Suppressor macrophage treated with lipopolysaccharide for 1 hour (primary cell): ENCODE results near the gene TTN.
"Not testable (repeated sequence)": the region's sequence is repeated elsewhere in the genome, so short reads cannot be mapped to it uniquely, and the experiment has no call there.

Experiments
- DNase-seq, 3 donors: peaks; one replicate each; pipeline ENCODE4 v3.0.0-alpha.2; 2020 to 2022

Gene TTN

DNA sequence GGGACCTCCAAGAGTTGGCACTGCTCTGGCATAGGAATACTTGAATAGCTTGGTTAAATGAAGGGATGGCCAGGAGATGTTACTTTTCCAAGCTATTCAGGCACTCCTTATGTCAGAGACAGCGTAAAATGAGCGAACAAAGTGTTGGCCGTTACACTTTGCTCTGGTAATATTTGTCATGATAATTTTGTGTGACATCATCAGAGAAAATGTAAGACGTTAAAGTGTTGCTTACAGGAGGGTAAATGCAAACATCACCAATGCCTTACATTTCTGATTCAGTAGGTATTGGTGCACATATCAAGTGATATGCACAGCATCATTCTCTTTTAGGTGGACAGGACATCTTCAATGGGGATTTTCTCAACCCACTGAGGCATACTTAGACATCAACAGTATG, 281.0 kb downstream of the TTN start:
- no peak for DNase-seq

DNA sequence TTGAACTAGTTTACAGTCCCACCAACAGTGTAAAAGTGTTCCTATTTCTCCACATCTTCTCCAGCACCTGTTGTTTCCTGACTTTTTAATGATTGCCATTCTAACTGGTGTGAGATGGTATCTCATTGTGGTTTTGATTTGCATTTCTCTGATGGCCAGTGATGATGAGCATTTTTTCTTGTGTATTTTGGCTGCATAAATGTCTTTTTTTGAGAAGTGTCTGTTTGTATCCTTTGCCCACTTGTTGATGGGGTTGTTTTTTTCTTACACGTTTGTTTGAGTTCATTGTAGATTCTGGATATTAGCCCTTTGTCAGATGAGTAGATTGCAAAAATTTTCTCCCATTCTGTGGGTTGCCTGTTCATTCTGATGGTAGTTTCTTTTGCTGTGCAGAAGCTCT, 281.8 kb downstream of the TTN start:
- DNase-seq: not testable (repeated sequence)

- DNase-seq: not testable (repeated sequence)
Measured at GRCh38 chr2:178525010-178525409, 282.2 kb downstream of the TTN start.

- peak in 1 of 3 donors; percentile 5 for DNase-seq
Measured at GRCh38 chr2:178523596-178524134, 283.6 kb downstream of the TTN start.

GRCh38 chr2:178522950-178523595, 284.1 kb downstream of the TTN start:
- peak; percentile 87 to 91 (median 90) for DNase-seq

DNA sequence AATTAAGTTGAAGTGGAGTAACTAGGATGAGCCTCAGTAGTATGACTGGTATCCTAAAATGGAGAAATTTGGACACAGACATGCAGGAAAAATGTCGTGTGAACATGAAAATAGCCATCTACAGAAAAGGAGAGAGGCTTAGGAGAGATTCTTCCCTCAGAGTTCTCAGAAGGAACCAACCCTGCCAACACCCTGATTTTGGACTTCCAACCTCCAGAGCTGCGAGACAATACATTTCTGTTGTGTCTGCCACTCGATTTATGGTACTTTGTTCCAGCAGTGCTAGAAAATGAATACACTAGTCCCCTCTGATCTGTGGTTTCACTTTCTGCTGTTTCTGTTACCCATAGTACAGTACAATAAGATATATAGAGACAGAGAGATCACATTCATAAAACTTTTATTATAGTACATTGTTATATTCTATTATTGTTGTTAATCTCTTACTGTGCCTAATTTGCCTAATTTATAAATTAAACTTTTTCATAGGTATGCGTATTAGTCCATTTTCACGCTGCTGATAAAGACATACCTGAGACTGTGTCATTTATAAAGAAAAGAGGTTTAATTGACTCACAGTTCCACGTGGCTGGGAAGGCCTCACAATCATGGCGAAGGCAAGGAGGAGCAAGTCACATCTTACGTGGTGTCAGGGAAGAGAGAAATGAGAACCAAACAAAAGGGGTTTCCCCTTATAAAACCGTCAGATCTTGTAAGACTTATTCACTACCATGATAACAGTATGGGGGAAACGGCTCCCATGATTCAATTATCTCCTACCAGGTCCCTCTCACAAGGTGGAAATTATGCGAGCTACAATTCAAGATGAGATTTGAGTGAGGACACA, 285.7 kb downstream of the TTN start:
- DNase-seq: no peak

DNA sequence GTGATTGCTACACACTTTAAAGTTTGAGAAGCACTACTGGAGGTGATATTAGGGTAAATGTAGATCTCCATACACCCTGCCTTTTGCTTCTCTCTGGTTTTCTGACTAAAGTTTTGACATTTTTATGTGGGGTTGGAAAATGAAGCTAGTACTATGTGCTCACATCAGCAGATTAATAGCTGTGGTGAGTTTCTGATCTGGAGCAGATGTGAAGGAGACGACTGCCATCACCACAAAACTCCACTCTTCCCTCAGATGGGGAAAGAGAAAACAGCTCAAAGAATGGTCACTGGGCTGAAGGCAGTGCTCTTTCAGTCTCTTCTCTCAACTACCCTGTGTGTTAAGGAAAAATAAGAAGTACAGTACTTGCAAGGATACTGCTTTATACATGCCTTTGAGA, 289.7 kb downstream of the TTN start:
- no peak for DNase-seq

DNA sequence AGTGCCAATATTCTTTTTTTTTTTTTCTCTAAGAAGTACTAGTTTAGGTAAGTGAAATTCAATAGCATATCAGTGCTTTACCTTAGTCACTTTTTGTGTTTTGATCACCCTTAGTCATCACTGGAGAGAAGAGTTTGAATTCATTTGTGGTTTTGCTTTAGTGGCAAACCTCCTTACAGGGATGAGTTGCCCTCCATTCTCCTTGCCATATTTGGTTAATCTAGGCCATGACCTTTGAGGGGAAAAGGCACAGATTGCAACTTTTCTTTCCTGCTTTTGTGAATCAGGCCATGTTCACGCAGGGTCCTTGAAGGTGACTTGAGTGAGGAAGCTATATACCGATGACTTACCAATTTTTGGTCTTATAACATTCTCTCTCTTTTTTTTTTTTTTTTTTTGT, 292.6 kb downstream of the TTN start:
- DNase-seq: no peak

DNA sequence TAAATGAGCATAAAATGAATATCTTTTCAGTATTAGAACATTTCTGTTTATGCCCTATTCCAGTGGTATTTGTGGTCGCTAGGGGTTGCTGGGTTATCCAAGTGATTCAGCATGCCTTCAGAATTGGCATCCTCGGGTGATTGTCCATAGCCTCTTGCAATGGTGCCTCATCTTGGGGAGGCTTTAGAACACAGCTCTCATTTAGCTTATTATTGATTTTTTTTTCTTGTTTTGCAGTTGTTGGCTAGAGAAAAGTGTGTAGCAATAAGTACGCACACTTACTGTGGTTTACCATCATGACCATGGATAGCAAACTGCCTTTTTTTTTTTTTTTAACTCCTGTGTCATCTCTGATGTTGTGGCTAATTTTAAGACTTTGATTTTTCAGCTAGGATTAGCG, 293.3 kb downstream of the TTN start:
- no peak for DNase-seq

GRCh38 chr2:178512484-178512883, 294.7 kb downstream of the TTN start:
- no peak for DNase-seq

DNA sequence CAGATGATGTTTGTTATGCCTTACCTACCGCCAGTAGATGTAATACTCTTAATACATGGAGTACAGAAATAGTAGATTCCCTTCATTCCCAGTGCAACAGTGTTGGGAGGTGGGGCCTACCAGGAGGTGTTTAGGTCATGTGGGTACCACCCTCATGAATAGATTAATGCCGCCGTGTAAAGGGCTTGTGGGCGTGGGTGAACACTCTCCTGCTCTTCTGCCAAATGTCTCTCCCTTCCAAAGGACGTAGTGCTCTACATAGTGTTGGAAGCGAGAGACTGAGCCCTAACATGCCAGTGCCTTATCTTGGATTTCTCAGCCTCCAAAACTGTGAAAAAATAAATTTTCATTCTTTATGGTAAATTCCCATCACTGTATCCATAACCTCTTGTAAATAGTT, 296.8 kb downstream of the TTN start:
- no peak for DNase-seq

DNA sequence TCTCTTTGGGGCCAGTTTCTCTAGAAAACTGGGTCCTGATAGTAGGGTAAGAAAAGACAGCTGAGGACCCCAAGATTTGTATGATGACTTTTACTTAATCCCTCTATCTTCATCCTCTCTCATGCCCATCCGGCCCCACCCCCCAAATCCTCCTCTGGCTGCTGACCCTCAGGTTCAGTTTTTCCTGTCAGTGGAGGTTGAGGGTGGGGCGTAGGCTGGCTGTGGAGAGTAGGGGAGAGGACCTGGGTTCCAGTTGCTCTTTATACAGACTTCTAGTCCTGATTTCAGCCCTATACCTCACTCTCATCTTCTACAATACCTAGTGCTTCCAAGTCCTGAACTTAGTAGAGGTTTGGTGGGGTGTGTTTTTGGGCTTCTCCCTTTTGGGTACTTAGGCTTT, 298.6 kb downstream of the TTN start:
- no peak for DNase-seq

DNA sequence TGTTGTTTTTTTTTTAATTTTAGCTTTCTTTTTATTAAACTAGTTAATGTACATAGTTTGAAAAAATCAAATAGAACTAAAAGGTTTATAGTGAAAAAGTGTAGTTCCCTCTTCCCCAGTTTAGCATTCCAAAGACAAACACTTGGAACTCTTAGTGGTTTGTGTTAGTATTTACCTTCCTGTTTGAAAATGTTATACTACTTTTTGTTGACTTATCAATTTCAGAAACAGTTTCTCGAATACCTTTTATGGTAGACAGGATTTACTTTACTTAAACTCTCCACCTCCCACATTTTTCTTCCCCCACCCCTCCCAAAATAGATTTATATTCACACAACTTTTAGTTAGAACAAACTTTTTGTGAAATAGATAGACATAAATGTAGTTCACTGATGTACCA, 300.3 kb downstream of the TTN start:
- no peak for DNase-seq

DNA sequence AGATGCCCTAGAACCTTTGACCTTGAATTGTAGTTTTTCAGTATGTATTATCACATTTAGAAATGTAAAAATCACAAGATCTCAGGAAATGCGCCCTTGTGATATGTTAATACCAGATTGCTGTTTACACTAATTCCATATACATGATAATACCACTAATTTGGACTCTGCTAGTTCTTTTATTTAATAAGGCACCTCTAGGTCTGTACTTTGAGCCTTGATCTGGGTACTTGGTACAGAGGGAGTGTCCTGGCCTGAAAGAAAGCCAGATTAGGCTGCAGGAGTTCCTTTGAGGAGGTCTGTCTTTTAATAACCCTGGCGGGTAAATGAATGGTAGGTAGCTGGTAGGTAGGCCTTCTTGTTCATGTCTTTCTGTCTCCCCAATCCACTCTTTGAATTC, 300.7 kb downstream of the TTN start:
- no peak for DNase-seq

GRCh38 chr2:178506101-178506500, 301.1 kb downstream of the TTN start:
- no peak for DNase-seq

DNA sequence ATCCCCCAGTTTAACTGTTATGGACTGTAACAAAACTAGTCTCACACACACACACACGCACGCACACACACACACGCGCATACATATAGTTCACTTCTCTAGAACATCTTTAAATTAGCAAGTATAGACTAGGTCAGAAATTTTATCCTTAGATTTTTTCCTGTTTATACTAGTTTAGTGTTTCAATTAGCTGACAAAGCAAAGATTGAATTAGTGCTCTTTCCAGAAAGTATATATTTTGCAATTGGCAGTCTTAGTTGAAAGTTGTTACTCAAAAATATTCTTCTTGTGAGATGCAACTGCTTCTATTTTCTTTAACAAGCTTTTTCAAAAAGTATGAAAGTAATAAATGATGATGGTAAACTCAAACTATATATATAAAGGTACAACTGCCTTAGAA, 304.5 kb downstream of the TTN start:
- DNase-seq: no peak

- no peak for DNase-seq
Measured at GRCh38 chr2:178499640-178500039, 307.6 kb downstream of the TTN start.

DNA sequence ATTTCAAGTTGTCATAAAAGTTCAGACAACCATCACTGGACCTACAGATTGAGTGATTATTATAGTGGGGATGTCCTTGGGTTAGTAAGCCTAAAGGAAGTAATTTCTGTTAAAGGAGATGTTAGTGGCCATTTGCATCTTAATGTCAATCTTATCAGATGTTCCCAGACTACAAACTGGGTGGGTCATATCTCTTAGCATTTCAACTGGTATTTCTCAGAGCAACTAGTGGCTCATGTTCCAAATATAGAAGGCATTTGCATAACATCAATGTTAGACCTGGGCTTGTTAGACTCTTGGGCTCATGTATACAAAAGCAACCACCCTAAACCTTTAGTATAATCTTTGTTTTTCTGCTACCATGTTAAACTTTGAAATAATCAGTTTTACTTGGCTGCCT, 309.1 kb downstream of the TTN start:
- DNase-seq: no peak

GRCh38 chr2:178496049-178496448, 311.2 kb downstream of the TTN start:
- DNase-seq: no peak

DNA sequence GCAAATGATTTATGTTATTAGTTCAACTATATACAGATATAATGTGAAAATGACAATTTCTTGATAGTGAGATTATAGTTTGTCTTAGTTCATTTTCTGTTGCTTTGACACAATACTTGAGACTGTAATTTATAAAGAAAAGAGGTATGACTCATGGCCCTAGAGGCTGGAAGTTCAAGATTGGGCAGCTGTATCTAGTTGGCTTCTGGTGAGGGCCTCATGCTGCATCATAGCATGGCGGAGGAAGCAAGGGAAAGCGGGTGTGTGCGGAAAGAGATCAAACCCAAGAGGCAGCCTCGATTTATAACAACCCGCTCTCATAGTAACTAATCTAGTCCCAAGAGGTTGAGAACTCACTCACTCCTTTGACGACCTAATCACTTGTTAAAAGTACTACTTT, 315.6 kb downstream of the TTN start:
- no peak for DNase-seq

DNA sequence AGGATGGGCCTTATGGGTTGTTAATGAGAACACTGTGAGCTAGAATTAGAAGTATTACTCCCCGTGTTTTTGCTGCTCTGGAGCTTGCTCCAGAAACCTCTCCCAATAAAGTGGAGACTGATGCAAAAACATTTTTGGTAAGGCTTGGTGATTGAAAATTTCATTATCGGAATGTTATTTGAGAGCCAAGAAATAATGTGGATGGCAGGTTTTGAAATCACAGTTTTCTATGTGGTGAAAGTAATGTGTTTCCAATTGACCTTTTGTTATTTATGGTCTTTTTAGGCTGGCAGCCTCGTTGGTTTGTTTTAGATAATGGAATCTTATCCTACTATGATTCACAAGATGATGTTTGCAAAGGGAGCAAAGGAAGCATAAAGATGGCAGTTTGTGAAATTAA, 321.9 kb downstream of the TTN start:
- DNase-seq: no peak

GRCh38 chr2:178484245-178485041, 322.8 kb downstream of the TTN start:
- DNase-seq: peak in 1 of 3 donors; percentile 13

DNA sequence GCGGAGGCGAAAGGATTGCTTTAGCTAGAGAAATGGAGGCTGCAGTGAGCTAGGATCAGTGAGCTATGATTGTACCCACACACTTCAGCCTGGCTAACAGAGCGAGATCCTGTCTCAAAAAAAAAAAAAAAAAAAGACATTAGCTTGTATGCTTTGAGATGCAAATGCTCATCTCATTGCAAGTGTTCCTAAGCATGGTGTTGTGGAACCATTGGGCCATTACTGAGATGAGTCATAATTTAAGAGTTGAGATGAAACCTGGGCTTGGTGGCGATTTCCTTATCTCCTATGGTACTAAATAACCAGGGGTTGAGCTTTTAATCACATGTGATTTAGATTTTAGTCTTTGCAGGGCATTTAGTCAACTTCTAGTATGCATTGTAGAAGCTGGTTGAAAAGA, 324.8 kb downstream of the TTN start:
- peak; percentile 2 to 24 (median 22) for DNase-seq
